CD14-positive monocyte (primary cell): Measurements from ENCODE around the gene NUDT22. TPM values are rescaled to one million over a fixed set of nuclear protein-coding genes. Genes with fewer than 3 reads are reported as not detected.

Experiments
- DNase-seq, 3 donors: peaks; one replicate each; pipeline ENCODE4 v3.0.0-alpha.2; 2011 to 2022
- H2AFZ ChIP-seq: 2 replicates; pipeline ENCODE4 v1.6.0; 2012; ENCODE audit warnings: mild to moderate bottlenecking, low read depth, low read length, inconsistent platforms; ENCODE audit not compliant: insufficient read depth, poor library complexity, severe bottlenecking
- H3K27ac ChIP-seq, 2 donors: 1 replicate in 1 of 2; 2 replicates in 1 of 2; pipeline ENCODE4 v1.5.1; 2012 to 2013; ENCODE audit warnings: low read length in 2 of 2, control low read depth in 1 of 2, inconsistent platforms in 1 of 2, low read depth in 1 of 2, mild to moderate bottlenecking in 1 of 2
- H3K27me3 ChIP-seq, 2 donors: one replicate each; pipeline versions ENCODE4 v1.6.0 to v1.6.1; 2011 to 2013; ENCODE audit warnings: low read length in 2 of 2; ENCODE audit not compliant: control insufficient read depth in 2 of 2, insufficient read depth in 2 of 2
- H3K36me3 ChIP-seq, 2 donors: replicated peaks in 1 of 2; 1 replicate in 1 of 2; 2 replicates in 1 of 2; pipeline versions ENCODE4 v1.5.1 to v1.6.1; 2012 to 2013; ENCODE audit warnings: low read length in 2 of 2, control low read depth in 1 of 2, inconsistent platforms in 1 of 2, mild to moderate bottlenecking in 1 of 2; ENCODE audit not compliant: insufficient read depth in 2 of 2, control insufficient read depth in 1 of 2
- H3K4me1 ChIP-seq, 2 donors: 1 replicate in 1 of 2; 2 replicates in 1 of 2; pipeline versions ENCODE4 v1.5.1 to v1.6.1; 2012 to 2013; ENCODE audit warnings: low read length in 2 of 2, control low read depth in 1 of 2, inconsistent platforms in 1 of 2, mild to moderate bottlenecking in 1 of 2, moderate library complexity in 1 of 2; ENCODE audit not compliant: insufficient read depth in 2 of 2, control insufficient read depth in 1 of 2
- H3K4me2 ChIP-seq: replicated peaks from 2 replicates; pipeline ENCODE3; 2012; ENCODE audit warnings: low read length, moderate library complexity, mild to moderate bottlenecking; ENCODE audit not compliant: poor library complexity, severe bottlenecking; ENCODE audit errors: extremely low read depth
- H3K4me3 ChIP-seq, 3 experiments: fragments of 200-600 bp in 1 of 3; sonication (generic) in 1 of 3; replicated peaks in 1 of 3; 1 replicate in 2 of 3; 2 replicates in 1 of 3; pipeline ENCODE4 v1.5.1; 2011 to 2013; ENCODE audit warnings: low read length in 3 of 3, mild to moderate bottlenecking in 3 of 3, control low read depth in 2 of 3, low read depth in 2 of 3, inconsistent platforms in 1 of 3, moderate library complexity in 1 of 3
- H3K79me2 ChIP-seq: 2 replicates; pipeline ENCODE4 v1.6.0; 2012; ENCODE audit warnings: mild to moderate bottlenecking, control low read depth, inconsistent platforms, low read length, moderate library complexity; ENCODE audit not compliant: insufficient read depth
- H3K9ac ChIP-seq: 2 replicates; pipeline ENCODE4 v1.6.0; 2017; ENCODE audit warnings: low read length, mild to moderate bottlenecking; ENCODE audit not compliant: insufficient read depth, poor library complexity, severe bottlenecking
- H3K9me3 ChIP-seq, 2 donors: replicated peaks in 1 of 2; 1 replicate in 1 of 2; 2 replicates in 1 of 2; pipeline versions ENCODE4 v1.5.1 to v1.6.1; 2012 to 2013; ENCODE audit warnings: low read length in 2 of 2, control low read depth in 1 of 2; ENCODE audit not compliant: control insufficient read depth in 1 of 2, insufficient read depth in 1 of 2
- H4K20me1 ChIP-seq: 2 replicates; pipeline ENCODE4 v1.6.0; 2012; ENCODE audit warnings: mild to moderate bottlenecking, low read length, control low read depth, moderate library complexity; ENCODE audit not compliant: insufficient read depth
- H3K27ac Mint-ChIP-seq, 7 donors: one replicate each; pipeline ENCODE4 v1.8.0; 2020; ENCODE audit warnings: mild to moderate bottlenecking in 7 of 7, mixed read lengths in 7 of 7, moderate library complexity in 6 of 7, inconsistent platforms in 2 of 7
- H3K27me3 Mint-ChIP-seq, 3 donors: one replicate each; pipeline ENCODE4 v1.8.0; 2021 to 2022; ENCODE audit warnings: low read depth in 3 of 3, mild to moderate bottlenecking in 3 of 3, mixed read lengths in 3 of 3, moderate library complexity in 3 of 3, inconsistent platforms in 1 of 3
- H3K36me3 Mint-ChIP-seq, 2 donors: one replicate each; pipeline ENCODE4 v1.8.0; 2020; ENCODE audit warnings: mixed read lengths in 2 of 2, inconsistent platforms in 1 of 2, mild to moderate bottlenecking in 1 of 2
- H3K4me1 Mint-ChIP-seq: one replicate; pipeline ENCODE4 v1.8.0; 2020; ENCODE audit warnings: mild to moderate bottlenecking, mixed read lengths
- H3K4me3 Mint-ChIP-seq, 2 donors: one replicate each; pipeline ENCODE4 v1.8.0; 2020; ENCODE audit warnings: mild to moderate bottlenecking in 2 of 2, mixed read lengths in 2 of 2, moderate library complexity in 1 of 2
- H3K9me3 Mint-ChIP-seq, 7 donors: one replicate each; pipeline ENCODE4 v1.8.0; 2020 to 2022; ENCODE audit warnings: mixed read lengths in 7 of 7, mild to moderate bottlenecking in 6 of 7, moderate library complexity in 6 of 7, inconsistent platforms in 2 of 7
- CTCF ChIP-seq: fragments of 200-600 bp; IDR thresholded peaks from one replicate; pipeline ENCODE4 v1.8.0; 2022; ENCODE audit warnings: antibody characterized with exemption, mild to moderate bottlenecking
- WGBS: methylation state at CpG from one replicate; pipeline ENCODE4 v1.1.5; 2013; ENCODE audit warnings: missing lambda C conversion rate; ENCODE audit not compliant: insufficient coverage; 5-methylcytosine and 5-hydroxymethylcytosine counted together
- intact Hi-C, 2 donors: fragments of 100-400 bp; cut with micrococcal nuclease; formaldehyde crosslinking; loops; one replicate each; pipeline versions ENCODE4 v1.15.0 to v1.15.1; 2023
- polyA plus RNA-seq, 3 donors: library from polyadenylated mRNA; depleted of rRNA in 1 of 3; unstranded in 2 of 3; stranded (reverse) in 1 of 3; fragments of 300-500 nt in 2 of 3; fragments of >200 nt in 1 of 3; fragmentation: Illumina TruSeq in 2 of 3; gene quantifications; 1 replicate in 2 of 3; 2 replicates in 1 of 3; pipeline ENCODE4 v1.2.3, GENCODE V29; 2012 to 2021

NUDT22 gene
- polyA plus RNA-seq, 3 donors = 47.9 to 86.1 (median 56.1) TPM

GRCh38 chr11:64183890-64184289, 42.2 kb upstream of the NUDT22 start:
- Mint-ChIP-seq H3K36me3 (peaks cover 2 to 3% of the 10 kb centered on the region in 2 donors), H3K27me3 (peaks cover 0 to 1% (median 0%) of the 10 kb centered on the region in 3 donors), H3K9me3 (no peaks in the 10 kb centered on the region), H3K27ac (peak overlapping the region in 2 of 7 donors; percentile 51 to 76), H3K4me3 (no peak overlapping the region), H3K4me1 (peaks cover 42% of the 10 kb centered on the region)
- no peak overlapping the region for H2AFZ ChIP-seq
- no peak overlapping the region for H3K27ac ChIP-seq
- no peak overlapping the region for H3K4me2 ChIP-seq
- H3K4me3 ChIP-seq = no peak overlapping the region
- no peaks in the 10 kb centered on the region for H3K27me3 ChIP-seq
- TF ChIP-seq CTCF = no peak
- WGBS = 100% methylated on average over 1 of the region's 7 CpGs
- H4K20me1 ChIP-seq = no peaks in the 10 kb centered on the region
- no peak overlapping the region for H3K9ac ChIP-seq
- DNase-seq = no peak
- peaks cover 18% of the 10 kb centered on the region for H3K79me2 ChIP-seq
- intact Hi-C loops = no loop called here
- H3K9me3 ChIP-seq = no peaks in the 10 kb centered on the region
- peaks cover 32 to 47% of the 10 kb centered on the region in 2 donors for H3K4me1 ChIP-seq
- no peaks in the 10 kb centered on the region for H3K36me3 ChIP-seq

GRCh38 chr11:64185175-64185692, 40.8 kb upstream of the NUDT22 start:
- H3K4me3 Mint-ChIP-seq = peak overlapping the region; percentile 90 to 93
- H3K27me3 Mint-ChIP-seq = peaks cover 0 to 1% (median 0%) of the 10 kb centered on the region in 3 donors
- DNase-seq = peak; percentile 71 to 87 (median 80)
- H3K27ac Mint-ChIP-seq = peak overlapping the region; percentile 89 to 97 (median 96)
- peaks cover 3 to 7% of the 10 kb centered on the region in 2 donors for H3K36me3 Mint-ChIP-seq
- Histone ChIP-seq H3K4me3 (peak overlapping the region; percentile 48 to 84 (median 48)), H3K27me3 (no peaks in the 10 kb centered on the region), H3K27ac (peak overlapping the region; percentile 78 to 88), H3K4me2 (peak overlapping the region; percentile 84), H3K36me3 (no peaks in the 10 kb centered on the region), H3K4me1 (peaks cover 40 to 57% of the 10 kb centered on the region in 2 donors), H2AFZ (peak overlapping the region; percentile 90), H4K20me1 (no peaks in the 10 kb centered on the region), H3K9ac (peak overlapping the region; percentile 74), H3K9me3 (no peaks in the 10 kb centered on the region), H3K79me2 (peaks cover 18% of the 10 kb centered on the region)
- no peaks in the 10 kb centered on the region for H3K9me3 Mint-ChIP-seq
- no peak for TF ChIP-seq CTCF
- under 1% methylated on average over 52 of the region's 52 CpGs for WGBS
- intact Hi-C loops = no loop called here
- H3K4me1 Mint-ChIP-seq = peaks cover 50% of the 10 kb centered on the region
